Effector CD8-positive, alpha-beta T cell (primary cell): ENCODE results near the gene IRF4.
"Not testable (repeated sequence)": the region's sequence is repeated elsewhere in the genome, so short reads cannot be mapped to it uniquely, and the experiment has no call there.

ENCODE experiments used
- DNase-seq: peaks from one replicate; lab custom pipeline; 2025; lab: John Stamatoyannopoulos, UW

IRF4 gene

GRCh38 chr6:422433-423054 is 31.0 kb downstream of the IRF4 start:
- no peak for DNase-seq

- no peak for DNase-seq
Observed at GRCh38 chr6:423055-423798, 31.7 kb downstream of the IRF4 start.

DNA sequence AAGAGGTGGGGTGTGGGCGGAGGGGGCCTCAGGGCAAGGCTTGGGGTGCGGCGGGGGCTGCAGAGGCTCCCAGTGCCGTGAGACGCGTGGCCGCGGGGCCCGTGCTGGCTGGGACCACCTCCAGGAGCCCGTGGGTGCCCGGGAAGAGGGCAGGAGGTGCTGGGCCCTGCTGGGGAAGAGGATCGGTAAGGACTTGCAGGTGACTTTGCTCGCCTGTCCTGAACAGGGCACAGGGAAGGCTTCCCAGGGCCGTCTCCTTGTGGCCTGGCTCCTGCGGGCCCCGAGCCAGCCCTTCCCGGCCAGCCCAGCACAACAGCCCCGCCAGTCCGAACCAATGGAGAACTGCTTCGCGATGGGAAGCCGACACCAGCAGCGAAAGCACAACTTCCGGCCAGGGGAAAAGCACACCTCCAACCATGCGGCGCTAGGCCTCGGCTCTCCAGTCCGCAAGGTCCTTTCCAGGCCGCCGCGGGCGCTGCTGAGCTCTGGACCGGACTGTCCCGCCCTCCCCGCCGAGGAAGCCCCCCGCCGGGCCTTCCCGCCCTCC is 32.3 kb downstream of the IRF4 start:
- DNase-seq: no peak

DNA sequence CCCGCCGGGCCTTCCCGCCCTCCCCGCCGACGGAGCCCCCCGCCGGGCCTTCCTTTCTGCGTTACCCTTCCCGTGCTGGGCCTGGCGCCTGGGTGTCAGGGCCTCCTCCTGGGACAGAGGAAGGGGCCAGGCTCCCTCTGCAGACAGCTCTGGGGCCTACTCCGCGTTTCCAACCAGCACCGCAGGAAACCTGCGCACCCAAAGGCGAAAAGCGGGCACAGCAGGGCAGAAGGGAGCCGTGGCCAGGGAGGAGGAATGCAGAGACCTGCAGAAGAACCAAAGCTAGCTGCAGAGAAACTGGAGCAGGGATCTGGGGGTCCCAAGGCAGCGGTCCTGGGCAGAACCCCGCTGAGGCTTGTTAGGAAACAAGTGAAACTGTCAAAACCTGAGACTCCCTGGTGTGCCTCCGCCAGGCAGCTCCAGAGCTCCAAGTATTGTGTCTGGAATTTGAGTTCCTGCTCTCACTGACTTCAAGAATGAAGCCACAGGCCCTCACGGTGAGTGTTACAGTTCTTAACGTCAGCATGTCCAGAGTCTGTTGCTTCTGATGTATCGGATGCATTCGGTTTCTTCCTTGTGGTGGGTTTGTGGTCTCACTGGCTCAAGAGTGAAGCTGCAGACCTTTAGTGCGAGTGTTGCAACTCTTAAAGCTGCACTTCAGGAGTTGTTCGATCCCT is 33.3 kb downstream of the IRF4 start:
- no peak for DNase-seq

DNA sequence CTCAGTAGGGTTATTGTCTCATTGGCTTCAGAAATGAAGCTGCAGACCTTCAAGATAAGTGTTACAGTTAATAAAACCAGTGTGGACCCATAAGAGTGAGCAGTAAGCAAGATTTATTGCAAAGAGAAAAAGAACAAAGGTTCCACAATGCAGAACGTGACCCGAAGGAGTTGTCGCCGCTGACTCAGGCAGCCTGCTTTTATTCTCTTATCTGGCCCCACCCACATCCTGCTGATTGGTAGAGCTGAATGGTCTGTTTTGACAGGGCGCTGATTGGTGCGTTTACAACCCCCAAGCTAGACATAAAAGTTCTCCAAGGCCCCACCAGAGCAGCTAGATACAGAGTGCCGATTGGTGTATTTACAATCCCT is 33.9 kb downstream of the IRF4 start:
- not testable (repeated sequence) for DNase-seq

- DNase-seq: not testable (repeated sequence)
Observed at GRCh38 chr6:426198-426738, 34.7 kb downstream of the IRF4 start.

- no peak for DNase-seq
Observed at GRCh38 chr6:428047-428603, 36.6 kb downstream of the IRF4 start.

- DNase-seq: no peak
Observed at GRCh38 chr6:429515-430121, 38.1 kb downstream of the IRF4 start.

GRCh38 chr6:431504-431903 is 40.0 kb downstream of the IRF4 start:
- DNase-seq: no peak

DNA sequence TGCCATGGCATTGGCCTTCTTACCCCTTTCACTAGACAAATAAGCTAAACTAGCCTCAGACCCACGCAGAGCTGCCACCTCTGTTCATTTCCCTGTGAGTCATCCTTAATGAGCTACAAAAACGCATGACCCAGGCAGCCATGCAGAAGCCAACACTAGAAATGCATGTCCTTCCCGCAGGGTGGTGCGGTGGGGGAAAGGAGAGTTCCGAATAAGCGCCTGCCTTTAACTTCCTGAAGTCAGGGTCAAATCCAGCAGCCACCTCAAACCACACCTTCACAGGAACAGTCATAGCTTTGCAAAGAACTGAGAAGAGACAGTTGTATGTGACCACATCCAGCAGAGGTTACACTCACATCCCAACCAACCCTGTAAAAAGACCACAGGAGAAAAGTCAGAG is 40.4 kb downstream of the IRF4 start:
- DNase-seq: no peak

- DNase-seq: no peak
Observed at GRCh38 chr6:434051-434705, 42.6 kb downstream of the IRF4 start.

GRCh38 chr6:435441-436307 is 44.1 kb downstream of the IRF4 start:
- DNase-seq: no peak

- no peak for DNase-seq
Observed at GRCh38 chr6:436308-437036, 44.9 kb downstream of the IRF4 start.

DNA sequence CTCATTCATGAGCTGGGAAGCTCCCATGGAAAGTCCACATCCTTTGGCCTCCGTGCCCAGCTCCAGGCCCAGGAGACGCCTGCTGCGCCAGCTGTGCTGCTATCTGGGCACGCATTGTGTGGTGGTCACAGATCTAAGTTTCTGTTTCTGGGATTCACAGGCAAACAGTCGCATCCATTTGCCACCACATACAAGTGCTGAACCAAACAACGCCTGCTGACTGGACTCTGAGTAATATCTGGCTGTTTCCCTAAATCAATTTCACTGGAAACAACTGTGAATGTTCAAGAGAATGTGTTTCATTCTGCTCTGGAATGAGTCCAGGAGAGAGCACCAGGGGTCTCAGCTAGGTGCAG is 45.5 kb downstream of the IRF4 start:
- DNase-seq: no peak

GRCh38 chr6:438634-439170 is 47.1 kb downstream of the IRF4 start:
- DNase-seq: no peak

GRCh38 chr6:439641-440167 is 48.2 kb downstream of the IRF4 start:
- no peak for DNase-seq

DNA sequence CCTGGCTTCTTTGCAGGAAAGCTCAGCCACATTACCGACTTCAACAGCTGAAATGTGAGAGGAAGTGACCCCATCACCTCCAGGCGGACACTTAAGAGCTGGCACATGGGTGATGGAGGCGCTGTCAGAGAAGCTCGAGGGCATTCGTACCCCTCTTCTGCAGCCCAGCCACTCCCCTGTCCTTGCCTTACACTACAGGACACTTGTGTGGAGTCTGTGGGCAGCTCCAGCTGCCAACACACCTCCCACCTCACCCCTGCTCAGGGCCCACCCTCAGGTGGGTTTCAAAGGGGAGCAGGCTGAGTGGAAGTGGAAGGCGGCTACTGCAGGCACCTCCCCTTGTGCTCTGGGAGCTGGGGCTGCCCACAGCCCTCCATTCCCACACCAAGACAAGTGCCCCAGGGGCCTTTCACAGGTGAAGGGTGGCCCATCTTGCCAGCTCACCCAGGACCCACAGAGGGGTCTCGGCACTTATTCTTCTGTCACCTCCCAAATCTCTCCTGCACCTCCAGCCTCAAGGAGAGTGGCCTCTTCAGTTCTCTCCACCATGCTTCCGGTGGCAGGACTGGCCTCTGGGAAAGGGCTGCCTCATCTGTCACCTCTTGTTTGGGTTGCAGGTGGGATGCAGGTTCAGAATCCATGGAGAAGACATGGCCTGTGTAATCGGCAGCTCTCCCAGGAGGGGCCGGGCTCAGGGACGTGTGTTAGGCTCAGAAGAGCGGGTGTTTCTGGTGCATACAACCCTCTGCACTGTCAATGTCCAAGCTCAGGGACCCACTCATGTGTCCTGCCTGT is 49.8 kb downstream of the IRF4 start:
- DNase-seq: no peak

- no peak for DNase-seq
Observed at GRCh38 chr6:443621-444159, 52.1 kb downstream of the IRF4 start.
